SK-N-SH treated with all-trans-retinoic acid at 6 μM for 48 hours (cell line): ENCODE measurements around the gene INTS1.

Experiments
- ATAC-seq: fragments of 200-7000 bp; cut with Tn5 transposase; 3 replicates; pipeline ENCODE4 v1.9.1; 2020; ENCODE audit warnings: mild to moderate bottlenecking, moderate library complexity
- ARNTL ChIP-seq: fragments of 450-650 bp; formaldehyde crosslinking; IDR thresholded peaks from 2 replicates; pipeline ENCODE4 v1.5.0; 2020; ENCODE audit warnings: low read depth, mild to moderate bottlenecking, moderate library complexity, borderline replicate concordance
- BACH2 ChIP-seq: fragments of 250-450 bp; sonication (Bioruptor Pico); IDR thresholded peaks from 2 replicates; pipeline ENCODE4 v1.9.0; 2021; ENCODE audit warnings: mild to moderate bottlenecking, borderline replicate concordance
- CSDC2 ChIP-seq: fragments of 250-450 bp; sonication (Bioruptor Pico); IDR thresholded peaks from 2 replicates; pipeline ENCODE4 v1.5.0; 2020; ENCODE audit warnings: mild to moderate bottlenecking, moderate library complexity
- ESRRG ChIP-seq: fragments of 250-450 bp; sonication (Bioruptor Pico); IDR thresholded peaks from 2 replicates; pipeline ENCODE4 v1.6.1; 2021; ENCODE audit warnings: mild to moderate bottlenecking
- GLIS3 ChIP-seq: fragments of 250-450 bp; sonication (Bioruptor Pico); IDR thresholded peaks from 2 replicates; pipeline ENCODE4 v1.5.0; 2020; ENCODE audit warnings: mild to moderate bottlenecking, moderate library complexity
- ISL1 ChIP-seq: fragments of 250-450 bp; sonication (Bioruptor Pico); IDR thresholded peaks from 2 replicates; pipeline ENCODE4 v2.1.2; 2022; ENCODE audit warnings: mild to moderate bottlenecking, moderate library complexity
- OSR1 ChIP-seq: fragments of 250-450 bp; sonication (Bioruptor Pico); IDR thresholded peaks from 2 replicates; pipeline ENCODE4 v1.8.0; 2022; ENCODE audit warnings: moderate library complexity, mild to moderate bottlenecking, inconsistent platforms
- PPARA ChIP-seq: fragments of 250-450 bp; sonication (Bioruptor Pico); IDR thresholded peaks from 2 replicates; pipeline ENCODE4 v1.5.0; 2020; ENCODE audit warnings: mild to moderate bottlenecking, borderline replicate concordance
- RARB ChIP-seq: fragments of 250-450 bp; sonication (Bioruptor Pico); IDR thresholded peaks from 2 replicates; pipeline ENCODE4 v1.8.0; 2021; ENCODE audit warnings: mild to moderate bottlenecking, moderate library complexity
- TCF4 ChIP-seq: fragments of 250-450 bp; sonication (Bioruptor Pico); IDR thresholded peaks from 2 replicates; pipeline ENCODE4 v1.8.0; 2021; ENCODE audit warnings: mild to moderate bottlenecking, moderate library complexity, borderline replicate concordance
- TOX ChIP-seq: fragments of 250-450 bp; sonication (Bioruptor Pico); IDR thresholded peaks from 2 replicates; pipeline ENCODE4 v1.8.0; 2021; ENCODE audit warnings: mild to moderate bottlenecking, moderate library complexity, borderline replicate concordance
- ZC3H10 ChIP-seq: fragments of 250-450 bp; sonication (Bioruptor Pico); IDR thresholded peaks from 2 replicates; pipeline ENCODE4 v1.5.1; 2021; ENCODE audit warnings: mild to moderate bottlenecking, moderate library complexity
- ZFP3 ChIP-seq: fragments of 250-450 bp; sonication (Bioruptor Pico); IDR thresholded peaks from 2 replicates; pipeline ENCODE4 v1.5.0; 2020; ENCODE audit warnings: mild to moderate bottlenecking, moderate library complexity
- ZFP30 ChIP-seq: fragments of 450-650 bp; formaldehyde crosslinking; IDR thresholded peaks from 2 replicates; pipeline ENCODE4 v1.5.0; 2022; ENCODE audit warnings: mild to moderate bottlenecking, moderate library complexity
- ZNF565 ChIP-seq: fragments of 450-650 bp; formaldehyde crosslinking; conservative IDR thresholded peaks from 2 replicates; pipeline ENCODE4 v1.5.0; 2020; ENCODE audit warnings: low read depth, mild to moderate bottlenecking, moderate library complexity
- ZNF70 ChIP-seq: fragments of 450-650 bp; formaldehyde crosslinking; IDR thresholded peaks from 2 replicates; pipeline ENCODE4 v1.5.0; 2020; ENCODE audit warnings: mild to moderate bottlenecking, moderate library complexity
- ZNF8 ChIP-seq: fragments of 450-650 bp; formaldehyde crosslinking; IDR thresholded peaks from 2 replicates; pipeline ENCODE4 v1.5.0; 2020; ENCODE audit warnings: mild to moderate bottlenecking, moderate library complexity
- TF ChIP-seq, protein P1 (sequence below): fragments of 250-450 bp; sonication (Bioruptor Pico); IDR thresholded peaks from 2 replicates; pipeline ENCODE4 v1.5.1; 2020; ENCODE audit warnings: low read depth, mild to moderate bottlenecking, moderate library complexity
- TF ChIP-seq, protein P2 (sequence below): fragments of 250-450 bp; sonication (Bioruptor Pico); IDR thresholded peaks from 2 replicates; pipeline ENCODE4 v1.5.0; 2020; ENCODE audit warnings: mild to moderate bottlenecking, moderate library complexity
- TF ChIP-seq, protein P3 (sequence below): fragments of 250-450 bp; sonication (Bioruptor Pico); IDR thresholded peaks from 2 replicates; pipeline ENCODE4 v1.8.0; 2021; ENCODE audit warnings: low read depth, mild to moderate bottlenecking, moderate library complexity, borderline replicate concordance
- TF ChIP-seq, protein P4 (sequence below): fragments of 250-450 bp; sonication (Bioruptor Pico); IDR thresholded peaks from 2 replicates; pipeline ENCODE4 v1.5.1; 2021; ENCODE audit warnings: mild to moderate bottlenecking, moderate library complexity

Gene INTS1

DNA sequence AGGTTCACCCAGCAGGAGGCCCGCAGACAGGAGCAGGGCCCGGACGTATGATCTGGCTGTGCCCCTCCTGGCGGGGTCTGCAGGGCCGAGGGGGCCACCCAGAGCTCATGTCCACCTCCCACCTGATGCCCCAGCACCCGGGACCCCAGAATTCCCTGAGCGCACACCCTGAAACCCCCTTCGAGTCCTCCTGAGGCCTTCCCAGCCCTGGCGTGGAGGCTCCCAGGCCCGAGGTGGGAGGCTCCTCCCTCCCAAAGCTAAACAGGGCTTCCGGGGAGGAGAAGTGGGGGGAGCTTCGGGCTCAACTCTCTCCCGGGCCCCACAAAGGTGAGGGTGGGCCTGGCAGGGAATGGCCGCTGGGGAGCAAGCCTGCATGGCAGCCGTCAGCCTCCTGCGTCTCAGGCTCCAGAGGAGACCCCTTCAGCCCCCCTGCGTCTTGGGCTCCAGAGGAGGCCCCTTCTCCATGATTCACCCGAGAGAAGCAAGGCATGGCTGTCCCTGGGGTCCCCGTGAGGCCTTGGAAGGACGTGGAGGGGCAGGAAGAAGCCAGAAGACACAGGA, 75.2 kb downstream of the INTS1 start:
- TF ChIP-seq, protein P1, sequence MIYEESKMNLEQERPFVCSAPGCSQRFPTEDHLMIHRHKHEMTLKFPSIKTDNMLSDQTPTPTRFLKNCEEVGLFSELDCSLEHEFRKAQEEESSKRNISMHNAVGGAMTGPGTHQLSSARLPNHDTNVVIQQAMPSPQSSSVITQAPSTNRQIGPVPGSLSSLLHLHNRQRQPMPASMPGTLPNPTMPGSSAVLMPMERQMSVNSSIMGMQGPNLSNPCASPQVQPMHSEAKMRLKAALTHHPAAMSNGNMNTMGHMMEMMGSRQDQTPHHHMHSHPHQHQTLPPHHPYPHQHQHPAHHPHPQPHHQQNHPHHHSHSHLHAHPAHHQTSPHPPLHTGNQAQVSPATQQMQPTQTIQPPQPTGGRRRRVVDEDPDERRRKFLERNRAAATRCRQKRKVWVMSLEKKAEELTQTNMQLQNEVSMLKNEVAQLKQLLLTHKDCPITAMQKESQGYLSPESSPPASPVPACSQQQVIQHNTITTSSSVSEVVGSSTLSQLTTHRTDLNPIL (CRISPR knock-in tag): no peak
- TF ChIP-seq TOX (CRISPR knock-in tag): no peak
- ATAC-seq: no peak

DNA sequence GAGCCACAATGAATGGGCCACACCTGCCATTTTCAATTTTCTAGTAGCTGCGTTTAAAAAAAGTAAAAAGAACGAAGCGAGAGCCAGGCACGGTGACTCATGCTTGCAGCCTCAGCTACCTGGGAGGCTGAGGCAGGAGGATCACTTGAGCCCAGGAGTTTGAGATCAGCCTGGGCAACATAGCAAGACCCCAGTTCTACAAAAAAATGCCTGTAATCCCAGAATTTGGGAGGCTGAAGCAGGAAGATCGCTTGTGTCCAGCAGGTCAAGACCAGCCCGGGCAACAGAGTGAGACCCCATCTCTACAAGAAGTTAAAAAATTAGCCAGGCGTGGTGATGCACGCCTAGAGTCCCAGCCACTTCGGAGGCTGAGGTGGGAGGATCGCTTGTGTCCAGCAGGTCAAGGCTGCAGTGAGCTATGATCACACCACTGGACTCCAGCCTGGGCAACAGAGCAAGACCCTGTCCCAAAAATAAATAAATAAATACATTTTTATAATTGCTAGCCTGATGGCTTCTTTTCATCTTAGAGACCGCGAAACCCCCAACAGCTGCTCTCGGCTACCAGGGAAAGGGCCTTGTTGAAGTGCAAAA, 77.0 kb downstream of the INTS1 start:
- TF ChIP-seq CSDC2 (CRISPR knock-in tag) (no peak), PPARA (CRISPR knock-in tag) (no peak), GLIS3 (CRISPR knock-in tag) (no peak), ISL1 (CRISPR knock-in tag) (no peak), RARB (CRISPR knock-in tag) (no peak), ZNF565 (CRISPR knock-in tag) (no peak), ARNTL (no peak), ZNF8 (CRISPR knock-in tag) (no peak), ZFP3 (CRISPR knock-in tag) (no peak), BACH2 (CRISPR knock-in tag) (no peak), TCF4 (CRISPR knock-in tag) (no peak)
- TF ChIP-seq, protein P1 (CRISPR knock-in tag): no peak
- TF ChIP-seq, protein P2, sequence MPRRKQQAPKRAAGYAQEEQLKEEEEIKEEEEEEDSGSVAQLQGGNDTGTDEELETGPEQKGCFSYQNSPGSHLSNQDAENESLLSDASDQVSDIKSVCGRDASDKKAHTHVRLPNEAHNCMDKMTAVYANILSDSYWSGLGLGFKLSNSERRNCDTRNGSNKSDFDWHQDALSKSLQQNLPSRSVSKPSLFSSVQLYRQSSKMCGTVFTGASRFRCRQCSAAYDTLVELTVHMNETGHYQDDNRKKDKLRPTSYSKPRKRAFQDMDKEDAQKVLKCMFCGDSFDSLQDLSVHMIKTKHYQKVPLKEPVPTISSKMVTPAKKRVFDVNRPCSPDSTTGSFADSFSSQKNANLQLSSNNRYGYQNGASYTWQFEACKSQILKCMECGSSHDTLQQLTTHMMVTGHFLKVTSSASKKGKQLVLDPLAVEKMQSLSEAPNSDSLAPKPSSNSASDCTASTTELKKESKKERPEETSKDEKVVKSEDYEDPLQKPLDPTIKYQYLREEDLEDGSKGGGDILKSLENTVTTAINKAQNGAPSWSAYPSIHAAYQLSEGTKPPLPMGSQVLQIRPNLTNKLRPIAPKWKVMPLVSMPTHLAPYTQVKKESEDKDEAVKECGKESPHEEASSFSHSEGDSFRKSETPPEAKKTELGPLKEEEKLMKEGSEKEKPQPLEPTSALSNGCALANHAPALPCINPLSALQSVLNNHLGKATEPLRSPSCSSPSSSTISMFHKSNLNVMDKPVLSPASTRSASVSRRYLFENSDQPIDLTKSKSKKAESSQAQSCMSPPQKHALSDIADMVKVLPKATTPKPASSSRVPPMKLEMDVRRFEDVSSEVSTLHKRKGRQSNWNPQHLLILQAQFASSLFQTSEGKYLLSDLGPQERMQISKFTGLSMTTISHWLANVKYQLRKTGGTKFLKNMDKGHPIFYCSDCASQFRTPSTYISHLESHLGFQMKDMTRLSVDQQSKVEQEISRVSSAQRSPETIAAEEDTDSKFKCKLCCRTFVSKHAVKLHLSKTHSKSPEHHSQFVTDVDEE: no peak
- TF ChIP-seq, protein P3, sequence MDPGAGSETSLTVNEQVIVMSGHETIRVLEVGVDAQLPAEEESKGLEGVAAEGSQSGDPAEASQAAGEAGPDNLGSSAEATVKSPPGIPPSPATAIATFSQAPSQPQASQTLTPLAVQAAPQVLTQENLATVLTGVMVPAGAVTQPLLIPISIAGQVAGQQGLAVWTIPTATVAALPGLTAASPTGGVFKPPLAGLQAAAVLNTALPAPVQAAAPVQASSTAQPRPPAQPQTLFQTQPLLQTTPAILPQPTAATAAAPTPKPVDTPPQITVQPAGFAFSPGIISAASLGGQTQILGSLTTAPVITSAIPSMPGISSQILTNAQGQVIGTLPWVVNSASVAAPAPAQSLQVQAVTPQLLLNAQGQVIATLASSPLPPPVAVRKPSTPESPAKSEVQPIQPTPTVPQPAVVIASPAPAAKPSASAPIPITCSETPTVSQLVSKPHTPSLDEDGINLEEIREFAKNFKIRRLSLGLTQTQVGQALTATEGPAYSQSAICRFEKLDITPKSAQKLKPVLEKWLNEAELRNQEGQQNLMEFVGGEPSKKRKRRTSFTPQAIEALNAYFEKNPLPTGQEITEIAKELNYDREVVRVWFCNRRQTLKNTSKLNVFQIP (CRISPR knock-in tag): no peak
- TF ChIP-seq, all 23 proteins: peak for 0
- ATAC-seq: no peak

DNA sequence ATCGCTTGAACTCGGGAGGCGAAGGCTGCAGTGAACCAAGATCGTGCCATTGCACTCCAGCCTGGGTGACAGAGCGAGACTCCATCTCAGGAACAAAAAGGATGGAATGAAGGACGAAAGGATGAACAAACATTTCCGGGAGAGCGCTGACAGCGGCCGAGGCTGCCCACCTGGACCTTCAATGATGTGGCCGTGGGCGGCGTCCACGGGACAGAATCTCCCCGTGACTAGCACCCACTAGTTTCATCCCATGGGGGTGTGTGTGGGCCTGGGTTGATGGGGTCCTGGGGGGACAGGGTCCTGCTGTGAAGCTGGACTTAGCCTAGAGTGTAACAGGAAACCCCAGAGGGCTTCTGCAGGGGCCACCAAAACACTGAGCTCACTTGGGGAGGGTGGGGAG, 77.7 kb downstream of the INTS1 start:
- no peak for ATAC-seq
- TF ChIP-seq RARB (CRISPR knock-in tag) (no peak), CSDC2 (CRISPR knock-in tag) (no peak), ZNF70 (CRISPR knock-in tag) (no peak), TCF4 (CRISPR knock-in tag) (no peak), PPARA (CRISPR knock-in tag) (no peak), ZNF8 (CRISPR knock-in tag) (no peak), ESRRG (CRISPR knock-in tag) (no peak), ZFP30 (no peak), ARNTL (no peak), BACH2 (CRISPR knock-in tag) (no peak), OSR1 (CRISPR knock-in tag) (no peak), TOX (CRISPR knock-in tag) (no peak), ZC3H10 (CRISPR knock-in tag) (no peak), ZFP3 (CRISPR knock-in tag) (no peak)
- TF ChIP-seq, protein P1 (CRISPR knock-in tag): no peak
- TF ChIP-seq, protein P3 (CRISPR knock-in tag): no peak
- TF ChIP-seq, protein P4, sequence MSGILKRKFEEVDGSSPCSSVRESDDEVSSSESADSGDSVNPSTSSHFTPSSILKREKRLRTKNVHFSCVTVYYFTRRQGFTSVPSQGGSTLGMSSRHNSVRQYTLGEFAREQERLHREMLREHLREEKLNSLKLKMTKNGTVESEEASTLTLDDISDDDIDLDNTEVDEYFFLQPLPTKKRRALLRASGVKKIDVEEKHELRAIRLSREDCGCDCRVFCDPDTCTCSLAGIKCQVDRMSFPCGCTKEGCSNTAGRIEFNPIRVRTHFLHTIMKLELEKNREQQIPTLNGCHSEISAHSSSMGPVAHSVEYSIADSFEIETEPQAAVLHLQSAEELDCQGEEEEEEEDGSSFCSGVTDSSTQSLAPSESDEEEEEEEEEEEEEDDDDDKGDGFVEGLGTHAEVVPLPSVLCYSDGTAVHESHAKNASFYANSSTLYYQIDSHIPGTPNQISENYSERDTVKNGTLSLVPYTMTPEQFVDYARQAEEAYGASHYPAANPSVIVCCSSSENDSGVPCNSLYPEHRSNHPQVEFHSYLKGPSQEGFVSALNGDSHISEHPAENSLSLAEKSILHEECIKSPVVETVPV: no peak
- TF ChIP-seq, protein P2: no peak
